Lower leg skin (tissue), 4 donors: ENCODE results near the gene STAT3. TPM values are rescaled to one million over a fixed set of nuclear protein-coding genes. Genes with fewer than 3 reads are reported as not detected.

ENCODE experiments used
- DNase-seq, 2 donors: peaks; one replicate each; pipeline ENCODE4 v3.0.0-alpha.2; 2019; ENCODE audit warnings: low spot score in 2 of 2
- H3K4me3 ChIP-seq: fragments of 200-600 bp; sonication (generic); 2 replicates; pipeline ENCODE4 v1.5.1; 2017; ENCODE audit warnings: mild to moderate bottlenecking, low read depth; ENCODE audit not compliant: poor library complexity, severe bottlenecking
- CTCF ChIP-seq, 3 donors: fragments of 450-650 bp; IDR thresholded peaks; one replicate each; pipeline ENCODE4 v1.5.1; 2016; ENCODE audit warnings: antibody characterized with exemption in 3 of 3, mild to moderate bottlenecking in 3 of 3, moderate library complexity in 2 of 3
- POLR2A ChIP-seq, 2 donors: fragments of 450-650 bp; IDR thresholded peaks; one replicate each; pipeline ENCODE4 v1.6.1; 2016 to 2017; ENCODE audit warnings: antibody characterized with exemption in 2 of 2, mild to moderate bottlenecking in 1 of 2, moderate library complexity in 1 of 2
- WGBS, 2 donors: methylation state at CpG; one replicate each; pipeline ENCODE4 v1.1.5; 2018; 5-methylcytosine and 5-hydroxymethylcytosine counted together
- intact Hi-C: fragments of 100-400 bp; cut with DNase I; formaldehyde crosslinking; loops from one replicate; pipeline ENCODE4 v1.15.0; 2023; ENCODE audit warnings: low total_unique reads
- total RNA-seq, 4 donors: library from RNA; depleted of rRNA; stranded (reverse); fragments of >200 nt; gene quantifications; one replicate each; pipeline ENCODE4 v1.1.0, GENCODE V29; 2016

The STAT3 gene
- total RNA-seq, 4 donors from 2014 or later: 109 to 149 (median 124) TPM

- DNase-seq: peak; percentile 56 to 95
- WGBS, 2 donors: 2 to 3% methylated on average over 31 to 32 of the region's 44 CpGs
- no peak for TF ChIP-seq CTCF (IDR thresholded peaks at IDR 0.05)
- no peak for TF ChIP-seq POLR2A (IDR thresholded peaks at IDR 0.05)
- intact Hi-C loops: no loop called here
- peak overlapping the region; percentile 71 for H3K4me3 ChIP-seq
Observed at GRCh38 chr17:42276609-42277341, 111.5 kb downstream of the STAT3 start.

- peak within 1 kb of the TSS; percentile 86 for H3K4me3 ChIP-seq
- peak in 1 of 2 donors; percentile 91 for DNase-seq
- WGBS, 2 donors: 0% methylated on average over 1 of the region's 47 CpGs; no CpG with 5 or more reads in 1 of the 2 donors
- no peak for TF ChIP-seq CTCF (IDR thresholded peaks at IDR 0.05)
- no peak for TF ChIP-seq POLR2A (IDR thresholded peaks at IDR 0.05)
- intact Hi-C loops: no loop called here
Observed at GRCh38 chr17:42276359-42276608, 112.0 kb downstream of the STAT3 start, which contains the start of gene STAT5B. TSS of gene STAT5B (minus strand) at chr17:42276391. CDS start at chr17:42232127, 44,264 bp downstream.

GRCh38 chr17:42275527-42276358 is 112.5 kb downstream of the STAT3 start:
- intact Hi-C loops: no loop called here
- H3K4me3 ChIP-seq: peak overlapping the region; percentile 86
- TF ChIP-seq CTCF (IDR thresholded peaks at IDR 0.05): no peak
- peak in 1 of 2 donors; percentile 53 for TF ChIP-seq POLR2A (IDR thresholded peaks at IDR 0.05)
- 0 to 1% methylated on average over 20 to 42 of the region's 82 CpGs for WGBS, 2 donors
- DNase-seq: no peak

- no peak for DNase-seq
- intact Hi-C loops: no loop called here
- H3K4me3 ChIP-seq: peak overlapping the region; percentile 86
- TF ChIP-seq POLR2A (IDR thresholded peaks at IDR 0.05): no peak
- no peak for TF ChIP-seq CTCF (IDR thresholded peaks at IDR 0.05)
- 25 to 27% methylated on average over 13 of the region's 13 CpGs for WGBS, 2 donors
Observed at GRCh38 chr17:42274812-42275526, 113.3 kb downstream of the STAT3 start.

GRCh38 chr17:42274253-42274542 is 114.0 kb downstream of the STAT3 start:
- no peak for DNase-seq
- no peak overlapping the region for H3K4me3 ChIP-seq

More at GRCh38 chr17:42274253-42274542, 114.0 kb downstream of the STAT3 start:
- WGBS, 2 donors: 91 to 94% methylated on average over 3 of the region's 3 CpGs
- TF ChIP-seq CTCF (IDR thresholded peaks at IDR 0.05) (no peak), POLR2A (IDR thresholded peaks at IDR 0.05) (no peak)
- intact Hi-C loops: no loop called here
